Activated T-cell treated with anti-CD3 and anti-CD28 coated beads for 24 hours (primary cell): ENCODE measurements around the gene GBGT1.

Source experiments
- DNase-seq: peaks from one replicate; pipeline ENCODE4 v3.0.0-alpha.2; 2020; ENCODE audit warnings: low read depth

GBGT1 gene

GRCh38 chr9:133162861-133163503 lies 732 bp downstream of the GBGT1 start:
- no peak for DNase-seq

GRCh38 chr9:133161547-133161950 lies 2.2 kb downstream of the GBGT1 start:
- no peak for DNase-seq

- no peak for DNase-seq
Observed at GRCh38 chr9:133160742-133161546, 2.8 kb downstream of the GBGT1 start.

- DNase-seq = no peak
Observed at GRCh38 chr9:133158695-133159094, 5.0 kb downstream of the GBGT1 start.

- DNase-seq = no peak
Observed at GRCh38 chr9:133155156-133155555, 8.6 kb downstream of the GBGT1 start.

GRCh38 chr9:133154097-133154989 lies 9.4 kb downstream of the GBGT1 start:
- DNase-seq = no peak

- no peak for DNase-seq
Observed at GRCh38 chr9:133153227-133154096, 10.3 kb downstream of the GBGT1 start.

GRCh38 chr9:133151601-133152525 lies 11.9 kb downstream of the GBGT1 start:
- no peak for DNase-seq

GRCh38 chr9:133151041-133151440 lies 12.7 kb downstream of the GBGT1 start:
- no peak for DNase-seq

GRCh38 chr9:133149130-133150015 lies 14.3 kb downstream of the GBGT1 start:
- DNase-seq = peak; percentile 77

- no peak for DNase-seq
Observed at GRCh38 chr9:133148199-133149129, 15.2 kb downstream of the GBGT1 start.

- DNase-seq = peak; percentile 75
Observed at GRCh38 chr9:133147412-133148198, 16.1 kb downstream of the GBGT1 start.

GRCh38 chr9:133146746-133147411 lies 16.8 kb downstream of the GBGT1 start:
- no peak for DNase-seq

GRCh38 chr9:133144904-133145851 lies 18.5 kb downstream of the GBGT1 start:
- no peak for DNase-seq

- DNase-seq = peak; percentile 90
Observed at GRCh38 chr9:133144142-133144903, 19.4 kb downstream of the GBGT1 start.
